ENCODE measurements around the gene RUBCNL.
"Not testable (repeated sequence)": the region's sequence is repeated elsewhere in the genome, so short reads cannot be mapped to it uniquely, and the experiment has no call there.

The RUBCNL gene, protein sequence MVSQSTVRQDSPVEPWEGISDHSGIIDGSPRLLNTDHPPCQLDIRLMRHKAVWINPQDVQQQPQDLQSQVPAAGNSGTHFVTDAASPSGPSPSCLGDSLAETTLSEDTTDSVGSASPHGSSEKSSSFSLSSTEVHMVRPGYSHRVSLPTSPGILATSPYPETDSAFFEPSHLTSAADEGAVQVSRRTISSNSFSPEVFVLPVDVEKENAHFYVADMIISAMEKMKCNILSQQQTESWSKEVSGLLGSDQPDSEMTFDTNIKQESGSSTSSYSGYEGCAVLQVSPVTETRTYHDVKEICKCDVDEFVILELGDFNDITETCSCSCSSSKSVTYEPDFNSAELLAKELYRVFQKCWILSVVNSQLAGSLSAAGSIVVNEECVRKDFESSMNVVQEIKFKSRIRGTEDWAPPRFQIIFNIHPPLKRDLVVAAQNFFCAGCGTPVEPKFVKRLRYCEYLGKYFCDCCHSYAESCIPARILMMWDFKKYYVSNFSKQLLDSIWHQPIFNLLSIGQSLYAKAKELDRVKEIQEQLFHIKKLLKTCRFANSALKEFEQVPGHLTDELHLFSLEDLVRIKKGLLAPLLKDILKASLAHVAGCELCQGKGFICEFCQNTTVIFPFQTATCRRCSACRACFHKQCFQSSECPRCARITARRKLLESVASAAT

DNA sequence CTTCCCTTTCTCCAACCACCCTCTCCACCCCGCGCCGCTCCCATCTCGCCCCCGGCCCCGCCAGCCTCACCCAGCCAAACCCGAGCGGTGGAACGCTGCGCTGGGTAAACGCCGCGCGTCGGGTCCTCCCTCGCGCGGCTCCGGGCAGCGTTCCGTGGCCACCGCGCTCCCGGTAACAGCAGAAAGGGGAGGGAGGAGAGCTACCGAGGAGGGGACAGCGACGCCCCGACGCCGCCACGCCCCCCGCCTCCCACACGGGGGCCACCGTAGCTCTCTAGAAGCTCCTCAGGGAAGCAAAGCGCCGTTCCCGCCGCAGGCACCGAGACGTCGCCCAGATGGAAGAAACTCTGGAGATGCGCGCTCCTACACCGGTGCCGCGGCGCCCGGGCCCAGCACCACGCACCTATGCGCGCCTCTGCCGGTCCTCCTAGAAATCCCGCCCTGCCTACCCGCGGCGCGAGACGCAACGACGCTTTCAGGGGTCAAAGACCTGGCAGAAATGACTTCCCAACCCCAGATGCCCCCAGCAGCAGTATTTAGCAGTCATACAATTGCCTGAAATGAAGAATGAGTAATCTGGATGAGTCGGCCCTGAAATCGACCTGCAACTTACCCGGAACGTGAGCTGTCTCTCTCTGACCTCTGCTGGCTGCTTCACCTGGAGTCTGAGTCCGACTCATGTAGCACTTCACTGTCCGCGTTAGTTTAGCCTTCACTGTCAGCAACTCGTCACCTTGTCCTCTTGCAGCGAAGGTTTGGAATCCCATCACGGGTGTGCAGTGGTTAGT is at the start of gene RUBCNL:
RUBCNL (minus strand) TSS at position 189 of the 788 bp plus-strand sequence. CDS start 14,777 bp downstream, outside the sequence.
- DNase-seq, result no peak

DNA sequence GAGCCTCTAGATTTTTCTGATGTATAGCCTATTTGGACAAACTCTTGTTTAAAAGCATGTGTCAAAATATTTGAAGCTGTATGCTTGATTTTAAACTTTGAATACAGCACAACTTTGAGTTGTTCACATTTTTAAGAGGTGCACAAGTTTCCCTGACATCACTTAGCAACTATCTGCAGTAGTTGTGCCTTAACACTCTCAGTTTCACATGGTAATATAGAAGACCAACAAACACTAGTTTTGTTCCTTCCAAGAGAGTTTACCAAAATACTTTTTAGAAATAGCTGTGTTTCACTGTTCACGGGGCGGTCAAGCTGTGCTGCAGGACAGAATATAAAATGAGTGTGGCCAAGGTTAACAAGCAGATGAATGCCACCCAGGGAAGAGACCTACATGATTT is 42.5 kb upstream of the RUBCNL start:
- not testable (repeated sequence) for DNase-seq

DNA sequence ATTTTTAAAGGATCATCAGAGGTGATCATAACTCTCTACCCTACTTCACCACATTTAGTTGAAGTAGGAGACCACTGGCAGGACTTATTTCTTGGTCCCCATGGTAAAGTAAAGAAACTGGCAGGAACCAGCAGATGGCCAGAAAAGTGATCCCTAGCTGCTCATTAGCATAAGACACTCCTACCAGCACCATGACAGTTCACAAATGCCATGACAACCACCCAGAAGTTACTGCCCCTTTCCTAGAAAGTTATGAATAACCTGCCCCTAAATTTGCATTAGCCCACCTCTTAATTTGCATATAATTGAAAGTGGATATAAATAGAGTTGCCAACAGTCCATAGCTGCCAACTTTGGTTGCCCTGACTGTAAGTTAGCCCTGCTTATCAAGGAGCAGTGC is 18.4 kb upstream of the RUBCNL start:
- no peak for DNase-seq

DNA sequence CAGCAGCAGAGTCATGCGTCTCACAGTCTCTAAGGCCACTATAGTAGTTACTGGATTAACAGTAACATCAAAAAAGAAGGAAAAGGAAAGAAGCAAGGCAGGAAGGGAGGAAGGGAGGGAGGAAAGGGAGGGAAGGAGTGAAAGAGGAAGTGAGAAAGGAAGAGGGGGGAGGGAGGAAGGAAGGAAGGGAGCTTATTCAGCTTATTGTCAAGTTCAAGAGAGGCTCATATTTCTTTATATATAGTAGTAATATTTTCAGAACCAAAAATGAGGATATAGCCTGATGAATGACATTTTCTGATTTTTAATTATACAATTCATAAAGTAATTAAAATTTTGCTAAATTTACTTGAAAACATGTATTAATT is 17.7 kb upstream of the RUBCNL start:
- no peak for DNase-seq

DNA sequence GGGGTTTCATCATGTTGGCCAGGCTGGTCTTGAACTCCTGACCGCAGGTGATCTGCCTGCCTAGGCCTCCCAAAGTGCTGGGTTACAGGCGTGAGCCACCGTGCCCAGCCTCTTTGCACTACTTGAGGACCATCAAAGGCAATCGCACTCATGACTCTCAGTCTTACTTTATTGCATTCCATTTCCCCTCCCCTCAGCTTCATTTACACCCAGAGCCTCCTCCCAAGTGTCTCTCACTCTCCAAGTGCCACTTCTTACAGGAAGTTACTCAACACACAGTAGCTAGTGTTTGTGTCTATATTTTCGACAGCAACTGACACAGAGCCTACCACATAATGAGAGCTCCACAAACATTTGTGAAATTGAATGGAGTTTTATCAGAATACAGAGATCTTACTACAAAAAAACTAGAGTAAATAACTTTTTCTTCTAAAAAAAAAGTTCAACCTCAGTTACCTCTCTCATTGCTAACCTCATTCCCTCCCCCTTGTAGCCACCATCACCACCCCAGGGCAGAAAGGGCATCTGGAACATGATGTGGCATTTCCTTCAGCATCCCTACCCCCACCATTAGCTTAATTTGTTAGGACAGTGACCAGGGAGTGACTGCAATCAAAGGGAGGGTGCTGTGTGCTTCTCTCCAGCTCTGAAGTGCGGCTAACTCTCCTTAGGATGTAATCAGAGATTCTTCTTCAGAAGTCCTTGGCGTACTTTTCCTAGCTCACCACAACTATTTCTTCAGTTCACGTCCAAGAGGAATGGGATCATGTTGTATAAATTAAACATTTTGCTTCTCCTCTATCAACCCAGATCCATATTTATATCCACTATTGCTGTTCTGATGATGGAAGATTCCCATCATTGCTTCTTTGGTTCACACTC is 17.0 kb upstream of the RUBCNL start:
- no peak for DNase-seq

DNA sequence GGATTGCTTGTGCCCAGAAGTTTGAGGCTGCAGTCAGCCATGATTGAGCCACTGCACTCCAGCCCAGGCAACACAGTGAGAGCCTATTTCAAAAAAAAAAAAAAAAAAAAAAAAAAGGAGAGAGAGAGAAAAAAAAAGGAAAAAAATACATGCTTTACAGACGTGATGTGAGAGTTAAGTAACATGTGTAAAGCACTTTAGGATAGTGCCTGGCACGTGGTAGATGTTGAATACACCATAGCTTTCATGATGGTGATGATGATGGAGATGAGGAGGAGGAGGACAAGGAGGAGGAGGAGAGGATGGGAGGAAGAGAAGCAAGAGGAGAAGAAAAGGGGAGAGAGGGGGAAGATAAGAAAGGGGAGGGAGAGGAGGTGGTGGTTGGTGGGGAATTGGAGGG is 15.1 kb upstream of the RUBCNL start:
- no peak for DNase-seq

DNA sequence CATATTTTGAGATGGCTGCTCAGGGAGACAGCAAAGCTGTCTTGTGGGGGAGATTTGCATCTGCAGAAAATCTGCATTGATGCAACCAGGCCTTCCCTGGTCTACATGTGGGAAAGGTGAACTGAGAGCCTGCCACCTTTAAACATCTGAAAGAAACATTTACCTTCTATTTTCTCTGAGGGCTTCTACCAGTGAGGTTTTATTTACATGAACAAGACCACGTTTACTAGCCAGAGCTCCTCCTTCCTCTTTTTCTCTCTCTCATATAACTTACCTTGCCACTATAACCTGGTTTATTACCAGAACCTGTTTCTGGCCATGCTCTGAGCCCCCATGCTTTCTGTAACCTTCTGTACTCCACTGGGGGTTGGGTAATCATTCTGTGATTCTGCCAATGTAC is 14.4 kb upstream of the RUBCNL start:
- no peak for DNase-seq

DNA sequence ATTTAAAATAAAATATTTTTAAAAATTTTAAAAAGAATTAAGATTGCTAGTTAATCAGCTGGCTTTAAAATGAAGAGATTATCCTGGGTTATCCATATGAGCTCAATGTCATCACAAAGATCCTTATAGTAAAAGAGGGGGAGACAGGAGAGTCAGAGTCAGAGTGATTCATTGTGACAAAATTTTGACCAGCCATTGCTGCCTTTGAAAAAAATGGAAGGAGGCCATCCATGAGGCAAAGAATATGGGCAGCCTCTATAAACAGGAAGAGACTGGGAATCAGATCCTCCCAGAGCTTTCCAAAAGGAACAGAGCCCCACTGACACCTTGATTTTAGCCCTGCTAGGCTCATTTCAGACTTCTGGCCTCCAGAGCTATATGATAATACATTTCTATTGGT is 9.3 kb upstream of the RUBCNL start:
- DNase-seq, result no peak

DNA sequence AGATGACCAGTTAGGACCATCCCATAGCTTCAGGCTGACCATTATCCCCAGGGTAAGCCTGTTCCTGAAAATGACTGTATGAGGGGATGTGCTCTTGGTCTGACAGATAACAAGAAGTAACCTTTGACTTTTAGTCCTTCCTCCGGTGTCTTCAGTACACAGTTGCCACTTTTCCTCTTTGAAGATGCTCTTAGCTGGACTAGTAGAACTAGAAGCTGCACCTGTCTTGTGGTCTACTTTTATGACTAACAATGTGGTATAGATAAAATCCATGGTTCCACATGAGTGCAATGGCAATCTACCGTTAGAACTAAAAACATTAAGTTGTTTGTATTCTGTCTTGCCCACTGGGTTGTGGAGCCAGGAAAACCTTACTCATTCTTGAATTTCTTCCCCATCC is 5.9 kb upstream of the RUBCNL start:
- DNase-seq, result no peak

DNA sequence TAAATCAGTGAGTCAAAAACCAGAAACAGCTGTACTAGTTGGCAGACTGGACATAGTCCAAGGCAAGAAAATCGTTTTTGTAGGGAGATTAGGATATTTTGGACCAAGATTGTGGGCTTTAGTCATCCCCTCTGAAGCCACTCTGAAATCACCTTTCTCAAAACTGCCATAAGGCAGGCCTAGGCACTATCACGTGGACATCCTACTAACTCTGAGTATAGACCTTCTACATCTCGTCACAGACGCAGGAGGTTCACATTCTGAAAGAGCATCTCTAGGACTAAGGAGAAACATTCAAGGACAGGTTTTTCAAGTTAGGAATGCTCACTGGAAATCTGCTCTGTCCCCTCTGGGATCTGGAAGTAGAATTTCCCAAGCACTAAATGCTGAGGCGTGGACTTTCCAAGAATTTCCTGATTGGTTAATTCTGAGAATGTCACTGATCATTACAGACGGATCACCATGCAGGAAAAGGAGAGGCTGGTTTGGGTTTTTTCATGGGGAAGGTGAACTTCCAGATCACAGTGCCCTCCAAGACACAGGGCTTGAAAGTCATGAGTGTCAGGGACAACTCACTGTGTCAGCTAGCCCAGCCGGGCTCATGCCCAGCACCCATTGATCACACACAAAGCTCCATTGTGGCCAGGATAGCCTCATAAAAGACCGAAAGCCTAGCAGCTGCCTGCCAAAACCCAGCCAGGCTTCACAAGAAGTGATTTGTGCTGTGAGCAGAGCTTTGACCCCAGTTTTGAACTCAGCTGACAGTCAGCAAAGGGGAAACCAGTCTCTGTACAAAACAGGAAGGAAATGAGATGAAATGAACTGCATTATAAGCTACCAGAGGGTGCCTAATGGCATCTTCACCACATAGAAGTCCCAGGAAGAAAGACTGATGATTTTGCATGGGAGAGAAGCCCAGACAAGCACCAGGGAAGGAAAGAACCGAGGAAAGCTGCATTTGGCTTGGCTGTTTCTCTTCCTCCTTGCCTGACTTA is 2.7 kb upstream of the RUBCNL start:
- DNase-seq, result no peak

DNA sequence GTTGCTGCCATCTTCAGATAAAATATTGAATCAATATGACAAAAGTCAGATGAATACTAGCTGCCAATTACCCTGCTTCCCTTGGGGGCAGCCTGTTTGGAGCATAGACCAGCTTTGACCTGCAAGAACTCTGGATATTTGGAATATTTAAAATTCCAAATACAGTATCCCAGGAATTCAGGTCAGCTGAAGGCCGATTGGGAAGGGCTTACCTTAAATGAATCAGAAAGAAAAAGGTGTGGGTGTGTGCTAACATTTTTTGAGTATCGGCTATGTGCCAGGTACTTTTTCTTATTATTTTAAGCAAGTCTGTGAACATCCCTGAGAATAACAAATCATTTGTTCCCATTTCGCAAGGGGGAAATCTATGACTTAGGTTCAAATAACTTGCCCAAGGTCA is 1.8 kb upstream of the RUBCNL start:
- no peak for DNase-seq

DNA sequence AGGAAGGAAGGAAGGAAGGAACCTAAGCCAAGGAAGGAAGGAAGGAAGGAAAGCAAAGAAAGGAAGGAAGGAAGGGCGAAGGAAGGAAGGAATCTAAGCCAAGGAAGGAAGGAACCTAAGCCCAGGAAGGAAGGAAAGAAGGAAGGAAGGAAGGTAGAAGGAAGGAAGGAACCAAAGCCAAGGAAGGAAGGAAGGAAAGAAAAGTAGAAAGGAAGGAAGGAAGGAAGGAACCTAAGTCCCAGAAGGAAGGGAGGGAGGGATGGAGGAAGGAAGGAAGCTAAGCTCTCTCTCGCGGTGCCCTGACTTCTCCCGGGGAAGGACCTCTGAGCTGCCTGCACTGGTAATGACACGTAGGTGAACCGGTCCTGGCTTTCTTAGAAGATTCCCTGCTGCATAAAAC is 1.3 kb upstream of the RUBCNL start:
- DNase-seq, result no peak

DNA sequence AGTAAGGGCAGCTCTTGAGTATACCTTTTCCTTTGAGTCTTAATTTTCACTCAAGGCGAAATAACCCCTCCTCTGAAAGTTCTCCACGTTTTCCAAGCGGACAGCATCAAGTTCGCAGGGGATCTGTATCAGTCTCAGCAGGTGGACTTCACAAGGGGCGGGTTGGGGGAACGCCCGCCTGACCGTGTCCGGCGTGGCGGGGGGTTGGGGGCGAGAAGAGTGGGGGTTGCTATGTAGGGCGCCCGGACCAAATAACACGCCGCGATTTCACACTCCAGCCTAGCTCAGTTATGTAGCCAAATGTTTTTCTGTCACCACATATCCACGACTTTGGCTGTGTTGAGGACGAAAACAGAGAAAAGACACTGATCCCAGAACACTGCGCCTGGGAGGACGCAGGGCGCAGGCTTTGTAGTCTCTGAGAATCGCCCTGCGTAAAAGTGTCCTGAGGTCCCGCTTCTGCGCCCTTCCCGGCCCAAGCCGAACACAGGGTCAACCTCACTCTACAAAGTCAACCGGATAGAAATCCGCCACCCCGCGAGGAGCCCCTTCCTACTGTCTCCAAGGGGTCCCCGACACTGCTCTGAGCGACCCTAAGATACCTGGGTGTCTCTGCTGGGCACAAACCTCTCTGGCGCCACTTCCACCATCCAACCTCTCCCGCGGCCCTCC is 524 bp downstream of the RUBCNL start:
- no peak for DNase-seq

DNA sequence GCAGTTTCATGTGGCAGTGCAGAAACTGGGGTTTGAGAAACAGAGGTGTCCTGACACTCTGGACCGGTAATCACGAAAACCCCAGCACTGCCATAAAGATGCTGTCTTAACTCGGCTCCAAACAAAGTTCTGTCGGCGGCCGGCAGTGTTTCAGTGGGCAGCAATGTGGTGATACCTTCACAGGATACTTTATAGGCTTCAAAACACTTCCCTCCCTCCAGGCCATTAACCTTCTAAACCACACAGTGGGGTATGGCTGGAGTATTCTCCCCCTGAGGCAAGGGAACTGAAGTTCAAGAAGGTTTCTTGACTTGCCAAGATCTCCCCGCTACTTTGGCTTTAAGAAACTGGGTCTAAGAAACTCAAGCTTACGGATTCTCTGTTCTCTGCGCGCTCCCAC is 1.1 kb downstream of the RUBCNL start:
- DNase-seq, result no peak

DNA sequence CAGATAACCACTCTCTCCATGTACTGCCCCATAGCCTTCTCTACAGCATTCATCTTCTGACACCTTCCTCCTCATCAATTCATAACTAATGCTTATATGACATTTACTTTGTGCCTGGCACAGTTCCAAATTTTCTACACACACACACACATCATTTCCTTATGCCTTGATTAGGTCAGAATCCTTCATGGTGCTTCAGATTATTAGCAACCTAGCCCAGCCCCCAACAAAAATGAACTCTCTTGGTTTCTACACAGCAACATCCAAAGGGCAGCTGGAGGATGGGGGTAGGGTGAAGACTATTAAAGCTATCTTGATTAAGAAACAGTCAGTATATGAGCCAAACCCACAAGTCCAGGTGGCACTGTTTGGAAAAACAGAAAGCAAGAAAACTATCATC is 3.7 kb downstream of the RUBCNL start:
- DNase-seq, result no peak

DNA sequence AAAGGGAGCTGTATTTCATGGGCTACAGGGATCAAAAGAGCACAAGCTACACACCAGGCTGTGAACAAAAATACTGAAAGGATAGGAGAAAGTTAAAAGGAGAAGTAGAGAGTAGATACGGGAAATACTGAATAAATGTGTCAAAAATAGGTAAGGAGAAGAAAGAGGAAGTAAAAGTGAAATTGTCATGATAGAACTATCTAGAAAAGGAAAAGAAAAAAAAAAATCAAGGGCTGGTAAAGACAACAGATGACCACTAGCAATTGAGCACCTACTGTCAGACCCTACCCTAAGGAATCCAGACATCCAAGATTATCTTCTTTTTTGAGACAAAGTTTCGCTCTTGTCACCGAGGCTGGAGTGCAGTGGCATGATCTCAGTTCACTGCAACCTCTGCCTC is 4.8 kb downstream of the RUBCNL start:
- no peak for DNase-seq

DNA sequence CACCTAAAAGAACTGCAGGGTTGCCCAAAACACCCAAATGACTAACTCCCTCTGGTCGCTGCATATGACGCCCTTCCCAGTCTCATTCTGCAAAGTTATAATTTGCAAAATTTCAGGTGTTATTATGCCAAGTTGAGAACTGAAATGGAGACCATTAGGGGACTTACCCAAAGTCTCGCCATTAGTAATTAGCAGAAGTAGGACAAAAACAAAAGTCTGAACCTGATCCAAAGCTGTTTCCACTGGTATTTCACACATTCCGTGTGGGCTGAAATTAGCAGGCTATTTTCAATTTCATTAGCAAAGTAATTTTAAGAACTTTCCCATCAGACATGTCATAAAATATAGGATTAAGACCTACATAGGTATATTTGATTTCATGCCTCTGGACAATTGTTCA is 6.8 kb downstream of the RUBCNL start:
- no peak for DNase-seq

DNA sequence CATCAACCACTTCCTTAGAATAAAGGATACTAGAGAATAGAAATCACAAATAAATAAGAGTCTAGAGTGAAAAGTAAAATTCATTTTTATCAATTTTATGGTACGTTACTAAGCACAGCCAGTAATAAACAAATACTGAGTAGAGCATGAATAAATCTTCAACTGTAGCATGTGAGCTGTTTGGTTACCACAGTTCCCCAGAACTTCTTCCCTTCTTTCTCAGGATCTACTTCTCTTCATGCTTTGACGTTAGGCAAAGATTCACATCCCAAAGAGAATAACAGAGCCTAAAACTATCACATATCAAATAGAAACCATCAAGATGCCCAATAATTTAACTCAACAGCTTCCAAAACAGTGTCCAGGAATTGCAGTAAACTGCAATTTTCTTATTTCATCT is 7.4 kb downstream of the RUBCNL start:
- DNase-seq, result no peak

DNA sequence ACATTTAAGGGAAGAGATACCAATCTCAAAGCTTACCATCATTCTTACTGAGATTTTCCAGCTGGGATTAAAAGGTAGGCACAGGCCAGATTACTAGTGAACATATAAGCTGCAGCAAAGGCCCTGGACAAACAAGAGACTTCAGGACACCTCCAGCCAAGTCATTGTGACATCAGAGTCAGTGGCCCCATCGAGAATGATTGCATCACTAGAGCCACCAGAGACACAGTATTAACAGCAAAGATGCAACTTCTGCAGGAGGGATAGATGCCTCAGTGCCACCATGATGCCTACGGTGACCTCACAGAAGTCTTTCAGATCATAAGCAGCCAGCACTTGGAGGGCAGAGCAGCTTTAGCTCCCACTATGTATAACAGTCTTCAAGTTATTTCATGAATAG is 8.6 kb downstream of the RUBCNL start:
- DNase-seq, result no peak

DNA sequence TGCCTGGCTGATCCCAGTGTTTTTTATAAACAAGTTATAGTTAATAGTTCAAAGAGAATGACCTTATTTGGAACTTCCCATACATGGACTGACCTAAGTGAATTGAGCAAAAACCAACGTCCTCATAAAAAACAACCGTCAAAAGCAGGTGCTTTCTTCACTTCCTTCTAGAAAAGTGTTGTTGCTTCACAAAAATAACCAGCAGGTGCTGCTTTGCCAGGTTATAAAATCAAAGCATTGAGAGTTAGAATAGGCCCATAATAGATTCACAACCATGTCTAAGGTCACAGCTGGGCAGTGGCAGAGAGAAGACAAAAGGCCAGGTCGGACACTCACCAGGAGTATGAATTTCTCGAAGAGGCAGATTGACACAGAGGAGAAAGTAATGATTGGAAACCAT is 9.5 kb downstream of the RUBCNL start:
- DNase-seq, result no peak

DNA sequence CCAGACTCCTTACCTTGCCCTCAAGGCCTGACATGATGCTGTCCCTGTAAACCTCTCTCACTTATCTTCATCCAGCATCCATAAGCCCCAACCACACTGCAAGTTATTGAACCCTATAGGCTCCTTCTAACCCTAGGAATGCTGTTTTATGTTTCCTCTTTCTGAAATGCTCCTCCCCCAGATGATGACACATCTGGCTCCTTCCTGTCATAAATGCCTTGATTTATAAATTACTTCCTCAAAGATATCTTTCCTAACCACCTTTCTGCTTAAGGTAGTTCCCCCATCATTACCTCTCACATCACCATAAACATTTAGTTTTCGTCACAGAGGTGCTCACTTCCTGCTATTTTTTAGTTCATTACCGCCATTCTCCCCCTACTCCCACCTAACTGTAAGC is 12.3 kb downstream of the RUBCNL start:
- DNase-seq, result no peak
